K562 (cell line): ENCODE data around the gene APLF. TPM values are rescaled to one million over a fixed set of nuclear protein-coding genes. Genes with fewer than 3 reads are reported as not detected.

Experiments
- BCL6 ChIP-seq: fragments of 250-450 bp; sonication (Bioruptor Pico); IDR thresholded peaks from 2 replicates; pipeline ENCODE4 v1.4.0; 2020
- CBFA2T3 ChIP-seq: fragments of 450-650 bp; IDR thresholded peaks from 2 replicates; pipeline ENCODE4 v1.6.1; 2017
- CBX1 ChIP-seq: sonication (generic); IDR thresholded peaks from 2 replicates; pipeline ENCODE4 v1.6.1; 2016; ENCODE audit warnings: antibody characterized with exemption, low read depth, mild to moderate bottlenecking
- EGR1 ChIP-seq: fragments of 450-650 bp; conservative IDR thresholded peaks from 2 replicates; pipeline ENCODE4 v1.6.1; 2017; ENCODE audit warnings: mild to moderate bottlenecking
- NELFE ChIP-seq: IDR thresholded peaks from 2 replicates; pipeline ENCODE4 v1.6.1; 2011; ENCODE audit warnings: mild to moderate bottlenecking; ENCODE audit not compliant: insufficient read depth, insufficient read length
- SMAD4 ChIP-seq: fragments of 250-450 bp; sonication (Bioruptor Pico); conservative IDR thresholded peaks from 2 replicates; pipeline ENCODE4 v1.8.0; 2021; ENCODE audit warnings: inconsistent platforms, mild to moderate bottlenecking, moderate library complexity
- SREBF2 ChIP-seq: sonication (generic); formaldehyde crosslinking; IDR thresholded peaks from 2 replicates; pipeline ENCODE4 v1.4.0; 2020; ENCODE audit warnings: mild to moderate bottlenecking, missing genetic modification reagents
- SRSF7 ChIP-seq: fragments of 200-400 bp; formaldehyde crosslinking; optimal IDR thresholded peaks from 2 replicates; pipeline ENCODE3; 2017; ENCODE audit warnings: mild to moderate bottlenecking, low read depth, low read length
- STAT5A ChIP-seq: IDR thresholded peaks from 2 replicates; pipeline ENCODE4 v1.6.1; 2012; ENCODE audit warnings: low read length, inconsistent platforms, borderline replicate concordance
- TAL1 ChIP-seq: fragments of 450-650 bp; IDR thresholded peaks from 2 replicates; pipeline ENCODE4 v1.6.1; 2016; ENCODE audit warnings: mild to moderate bottlenecking
- ZNF586 ChIP-seq: fragments of 450-650 bp; formaldehyde crosslinking; conservative IDR thresholded peaks from 2 replicates; pipeline ENCODE4 v1.4.0; 2020; ENCODE audit warnings: mild to moderate bottlenecking, moderate library complexity
- polyA plus RNA-seq, 8 experiments: library from polyadenylated mRNA; depleted of rRNA in 4 of 8; stranded (reverse) in 5 of 8; unstranded in 3 of 8; fragments of >200 nt; fragmentation: Nextera tagmentation in 2 of 8; fragmentation: Illumina TruSeq in 1 of 8; extraction: Ambion mirVana in 2 of 8; extraction: Trizol in 1 of 8; gene quantifications; 2 replicates each; pipeline versions ENCODE4 v1.2.1 to v1.2.3, GENCODE V29; 2011 to 2014; ENCODE audit warnings: inconsistent platforms in 1 of 8, missing spikeins in 1 of 8
- total RNA-seq, 7 experiments: library from RNA; depleted of rRNA in 6 of 7; stranded (reverse); fragments of >200 nt in 6 of 7; fragmentation: Illumina TruSeq in 2 of 7; extraction: Trizol in 2 of 7; gene quantifications; 2 replicates each; pipeline versions ENCODE4 v1.2.1 to v1.2.3, GENCODE V29; 2011 to 2021; ENCODE audit warnings: low replicate concordance in 1 of 7
- TF ChIP-seq, protein P1 (sequence below), 2 experiments: fragments of 150-350 bp in 1 of 2; IDR thresholded peaks; 2 replicates each; pipeline ENCODE4 v1.6.1; 2012 to 2016; ENCODE audit warnings: low read depth in 2 of 2, low read length in 2 of 2, mild to moderate bottlenecking in 1 of 2, moderate library complexity in 1 of 2
- TF ChIP-seq, protein P2 (sequence below), 2 experiments: IDR thresholded peaks; 2 replicates each; pipeline ENCODE4 v1.6.1; 2012; ENCODE audit warnings: improper control_type of control experiment in 2 of 2, low read depth in 2 of 2, low read length in 2 of 2, borderline replicate concordance in 1 of 2
- TF ChIP-seq, protein P3 (sequence below): fragments of 250-450 bp; sonication (Bioruptor Pico); IDR thresholded peaks from 2 replicates; pipeline ENCODE4 v1.5.0; 2020; ENCODE audit warnings: mild to moderate bottlenecking, borderline replicate concordance
- TF ChIP-seq, protein P4 (sequence below): fragments of 250-450 bp; sonication (Bioruptor Pico); IDR thresholded peaks from 2 replicates; pipeline ENCODE4 v1.9.0; 2021; ENCODE audit warnings: mild to moderate bottlenecking, inconsistent platforms
- TF ChIP-seq, protein P5 (sequence below): fragments of 450-650 bp; IDR thresholded peaks from 2 replicates; pipeline ENCODE4 v1.6.1; 2017; ENCODE audit warnings: mild to moderate bottlenecking, moderate library complexity

Gene APLF
- total and polyA plus RNA-seq, 9 of the 15 experiments (the other 6 are each of a cell fraction or from before 2014, with no cell fraction given): 0.07 to 1.1 (median 0.71) TPM

DNA sequence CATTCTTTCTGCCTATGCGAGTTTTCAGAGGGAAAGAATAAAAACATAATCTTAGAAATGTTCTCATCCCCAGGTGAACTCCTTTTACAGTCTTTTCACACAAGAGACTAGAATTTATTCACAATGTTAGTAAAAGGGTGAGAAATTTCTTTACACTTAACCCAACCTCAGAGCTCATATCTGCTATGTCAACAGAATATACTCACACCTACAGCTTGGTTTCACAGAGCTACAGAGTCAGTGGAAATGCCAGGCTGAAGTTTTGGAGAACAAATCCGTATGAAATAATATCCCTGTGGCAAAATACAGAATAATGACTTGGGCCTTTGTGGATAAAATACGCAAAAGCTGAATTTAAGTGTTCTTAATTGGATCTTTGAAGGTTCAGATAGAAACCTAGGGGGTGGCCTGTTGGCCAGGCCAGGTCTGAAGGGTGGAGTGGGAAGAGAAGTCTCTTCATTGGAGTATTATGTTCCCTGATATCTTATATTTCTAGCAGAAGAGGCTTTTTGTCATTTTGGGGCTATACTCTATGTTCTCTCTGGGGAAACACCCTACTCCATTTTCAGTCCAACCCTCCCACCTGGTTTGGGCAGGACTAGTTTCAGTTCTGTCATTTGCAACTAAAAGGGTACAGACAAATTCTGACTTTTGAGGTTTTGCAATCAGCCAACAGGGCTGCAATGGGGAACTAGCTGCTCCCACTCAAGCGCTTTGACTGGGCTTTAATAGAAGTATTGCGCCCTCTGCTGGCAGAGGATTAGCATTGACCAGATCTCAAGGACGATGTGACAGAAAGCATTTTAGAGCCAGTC, 26.0 kb upstream of the APLF start (continued):
- TF ChIP-seq, protein P1, sequence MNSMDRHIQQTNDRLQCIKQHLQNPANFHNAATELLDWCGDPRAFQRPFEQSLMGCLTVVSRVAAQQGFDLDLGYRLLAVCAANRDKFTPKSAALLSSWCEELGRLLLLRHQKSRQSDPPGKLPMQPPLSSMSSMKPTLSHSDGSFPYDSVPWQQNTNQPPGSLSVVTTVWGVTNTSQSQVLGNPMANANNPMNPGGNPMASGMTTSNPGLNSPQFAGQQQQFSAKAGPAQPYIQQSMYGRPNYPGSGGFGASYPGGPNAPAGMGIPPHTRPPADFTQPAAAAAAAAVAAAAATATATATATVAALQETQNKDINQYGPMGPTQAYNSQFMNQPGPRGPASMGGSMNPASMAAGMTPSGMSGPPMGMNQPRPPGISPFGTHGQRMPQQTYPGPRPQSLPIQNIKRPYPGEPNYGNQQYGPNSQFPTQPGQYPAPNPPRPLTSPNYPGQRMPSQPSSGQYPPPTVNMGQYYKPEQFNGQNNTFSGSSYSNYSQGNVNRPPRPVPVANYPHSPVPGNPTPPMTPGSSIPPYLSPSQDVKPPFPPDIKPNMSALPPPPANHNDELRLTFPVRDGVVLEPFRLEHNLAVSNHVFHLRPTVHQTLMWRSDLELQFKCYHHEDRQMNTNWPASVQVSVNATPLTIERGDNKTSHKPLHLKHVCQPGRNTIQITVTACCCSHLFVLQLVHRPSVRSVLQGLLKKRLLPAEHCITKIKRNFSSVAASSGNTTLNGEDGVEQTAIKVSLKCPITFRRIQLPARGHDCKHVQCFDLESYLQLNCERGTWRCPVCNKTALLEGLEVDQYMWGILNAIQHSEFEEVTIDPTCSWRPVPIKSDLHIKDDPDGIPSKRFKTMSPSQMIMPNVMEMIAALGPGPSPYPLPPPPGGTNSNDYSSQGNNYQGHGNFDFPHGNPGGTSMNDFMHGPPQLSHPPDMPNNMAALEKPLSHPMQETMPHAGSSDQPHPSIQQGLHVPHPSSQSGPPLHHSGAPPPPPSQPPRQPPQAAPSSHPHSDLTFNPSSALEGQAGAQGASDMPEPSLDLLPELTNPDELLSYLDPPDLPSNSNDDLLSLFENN (IDR thresholded peaks at IDR 0.05; ENCODE audit: low read depth in 2 of 2, low read length in 2 of 2): no peak
- TF ChIP-seq SREBF2 (CRISPR knock-in tag): no peak
- TF ChIP-seq STAT5A: no peak
- TF ChIP-seq, protein P2, sequence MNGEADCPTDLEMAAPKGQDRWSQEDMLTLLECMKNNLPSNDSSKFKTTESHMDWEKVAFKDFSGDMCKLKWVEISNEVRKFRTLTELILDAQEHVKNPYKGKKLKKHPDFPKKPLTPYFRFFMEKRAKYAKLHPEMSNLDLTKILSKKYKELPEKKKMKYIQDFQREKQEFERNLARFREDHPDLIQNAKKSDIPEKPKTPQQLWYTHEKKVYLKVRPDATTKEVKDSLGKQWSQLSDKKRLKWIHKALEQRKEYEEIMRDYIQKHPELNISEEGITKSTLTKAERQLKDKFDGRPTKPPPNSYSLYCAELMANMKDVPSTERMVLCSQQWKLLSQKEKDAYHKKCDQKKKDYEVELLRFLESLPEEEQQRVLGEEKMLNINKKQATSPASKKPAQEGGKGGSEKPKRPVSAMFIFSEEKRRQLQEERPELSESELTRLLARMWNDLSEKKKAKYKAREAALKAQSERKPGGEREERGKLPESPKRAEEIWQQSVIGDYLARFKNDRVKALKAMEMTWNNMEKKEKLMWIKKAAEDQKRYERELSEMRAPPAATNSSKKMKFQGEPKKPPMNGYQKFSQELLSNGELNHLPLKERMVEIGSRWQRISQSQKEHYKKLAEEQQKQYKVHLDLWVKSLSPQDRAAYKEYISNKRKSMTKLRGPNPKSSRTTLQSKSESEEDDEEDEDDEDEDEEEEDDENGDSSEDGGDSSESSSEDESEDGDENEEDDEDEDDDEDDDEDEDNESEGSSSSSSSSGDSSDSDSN (IDR thresholded peaks at IDR 0.05; ENCODE audit: borderline replicate concordance in 1 of 2, low read depth in 2 of 2, low read length in 2 of 2): no peak
- no peak for TF ChIP-seq TAL1
- TF ChIP-seq ZNF586: no peak
- no peak for TF ChIP-seq BCL6 (CRISPR knock-in tag)
- TF ChIP-seq CBFA2T3: no peak
- TF ChIP-seq SRSF7: no peak
- TF ChIP-seq, protein P3, sequence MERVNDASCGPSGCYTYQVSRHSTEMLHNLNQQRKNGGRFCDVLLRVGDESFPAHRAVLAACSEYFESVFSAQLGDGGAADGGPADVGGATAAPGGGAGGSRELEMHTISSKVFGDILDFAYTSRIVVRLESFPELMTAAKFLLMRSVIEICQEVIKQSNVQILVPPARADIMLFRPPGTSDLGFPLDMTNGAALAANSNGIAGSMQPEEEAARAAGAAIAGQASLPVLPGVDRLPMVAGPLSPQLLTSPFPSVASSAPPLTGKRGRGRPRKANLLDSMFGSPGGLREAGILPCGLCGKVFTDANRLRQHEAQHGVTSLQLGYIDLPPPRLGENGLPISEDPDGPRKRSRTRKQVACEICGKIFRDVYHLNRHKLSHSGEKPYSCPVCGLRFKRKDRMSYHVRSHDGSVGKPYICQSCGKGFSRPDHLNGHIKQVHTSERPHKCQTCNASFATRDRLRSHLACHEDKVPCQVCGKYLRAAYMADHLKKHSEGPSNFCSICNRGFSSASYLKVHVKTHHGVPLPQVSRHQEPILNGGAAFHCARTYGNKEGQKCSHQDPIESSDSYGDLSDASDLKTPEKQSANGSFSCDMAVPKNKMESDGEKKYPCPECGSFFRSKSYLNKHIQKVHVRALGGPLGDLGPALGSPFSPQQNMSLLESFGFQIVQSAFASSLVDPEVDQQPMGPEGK (CRISPR knock-in tag): no peak
- TF ChIP-seq EGR1: no peak
- TF ChIP-seq SMAD4 (CRISPR knock-in tag): no peak; the same call in 1 of the 2 replicates
- no peak for TF ChIP-seq NELFE
- TF ChIP-seq, protein P4, sequence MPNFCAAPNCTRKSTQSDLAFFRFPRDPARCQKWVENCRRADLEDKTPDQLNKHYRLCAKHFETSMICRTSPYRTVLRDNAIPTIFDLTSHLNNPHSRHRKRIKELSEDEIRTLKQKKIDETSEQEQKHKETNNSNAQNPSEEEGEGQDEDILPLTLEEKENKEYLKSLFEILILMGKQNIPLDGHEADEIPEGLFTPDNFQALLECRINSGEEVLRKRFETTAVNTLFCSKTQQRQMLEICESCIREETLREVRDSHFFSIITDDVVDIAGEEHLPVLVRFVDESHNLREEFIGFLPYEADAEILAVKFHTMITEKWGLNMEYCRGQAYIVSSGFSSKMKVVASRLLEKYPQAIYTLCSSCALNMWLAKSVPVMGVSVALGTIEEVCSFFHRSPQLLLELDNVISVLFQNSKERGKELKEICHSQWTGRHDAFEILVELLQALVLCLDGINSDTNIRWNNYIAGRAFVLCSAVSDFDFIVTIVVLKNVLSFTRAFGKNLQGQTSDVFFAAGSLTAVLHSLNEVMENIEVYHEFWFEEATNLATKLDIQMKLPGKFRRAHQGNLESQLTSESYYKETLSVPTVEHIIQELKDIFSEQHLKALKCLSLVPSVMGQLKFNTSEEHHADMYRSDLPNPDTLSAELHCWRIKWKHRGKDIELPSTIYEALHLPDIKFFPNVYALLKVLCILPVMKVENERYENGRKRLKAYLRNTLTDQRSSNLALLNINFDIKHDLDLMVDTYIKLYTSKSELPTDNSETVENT (CRISPR knock-in tag): no peak
- no peak for TF ChIP-seq CBX1
- TF ChIP-seq, protein P5, sequence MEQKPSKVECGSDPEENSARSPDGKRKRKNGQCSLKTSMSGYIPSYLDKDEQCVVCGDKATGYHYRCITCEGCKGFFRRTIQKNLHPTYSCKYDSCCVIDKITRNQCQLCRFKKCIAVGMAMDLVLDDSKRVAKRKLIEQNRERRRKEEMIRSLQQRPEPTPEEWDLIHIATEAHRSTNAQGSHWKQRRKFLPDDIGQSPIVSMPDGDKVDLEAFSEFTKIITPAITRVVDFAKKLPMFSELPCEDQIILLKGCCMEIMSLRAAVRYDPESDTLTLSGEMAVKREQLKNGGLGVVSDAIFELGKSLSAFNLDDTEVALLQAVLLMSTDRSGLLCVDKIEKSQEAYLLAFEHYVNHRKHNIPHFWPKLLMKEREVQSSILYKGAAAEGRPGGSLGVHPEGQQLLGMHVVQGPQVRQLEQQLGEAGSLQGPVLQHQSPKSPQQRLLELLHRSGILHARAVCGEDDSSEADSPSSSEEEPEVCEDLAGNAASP: no peak
